Spinal cord (tissue), 10 donors: ENCODE data around the gene CRCP. TPM values are rescaled to one million over a fixed set of nuclear protein-coding genes. Genes with fewer than 3 reads are reported as not detected.
A peak's percentile ranks its signal among the peaks of the same experiment; 100 is the strongest.
"Not testable (repeated sequence)": the region's sequence is repeated elsewhere in the genome, so short reads cannot be mapped to it uniquely, and the experiment has no call there.

ENCODE experiments used
- DNase-seq, 6 donors: peaks; one replicate each; pipeline versions ENCODE4 v3.0.0 to v3.0.0-alpha.2; 2013 to 2015; ENCODE audit warnings: low spot score in 6 of 6, low read depth in 4 of 6
- H3K27ac ChIP-seq: one replicate; pipeline ENCODE4 v1.5.1; 2013; ENCODE audit warnings: low read depth, low read length, control low read depth
- H3K27me3 ChIP-seq: one replicate; pipeline ENCODE4 v1.6.1; 2013; ENCODE audit warnings: low read length; ENCODE audit not compliant: control insufficient read depth, insufficient read depth
- H3K36me3 ChIP-seq: one replicate; pipeline ENCODE4 v1.6.1; 2013; ENCODE audit warnings: low read length; ENCODE audit not compliant: control insufficient read depth, insufficient read depth
- H3K4me1 ChIP-seq: one replicate; pipeline ENCODE4 v1.6.1; 2013; ENCODE audit warnings: low read length; ENCODE audit not compliant: control insufficient read depth, insufficient read depth
- H3K4me3 ChIP-seq: one replicate; pipeline ENCODE4 v1.5.1; 2013; ENCODE audit warnings: low read depth, low read length, control low read depth
- H3K9me3 ChIP-seq: one replicate; pipeline ENCODE4 v1.6.1; 2013; ENCODE audit warnings: low read length; ENCODE audit not compliant: control insufficient read depth, insufficient read depth
- WGBS: methylation state at CpG from one replicate; pipeline ENCODE4 v1.1.5; 2013; ENCODE audit warnings: missing lambda C conversion rate; ENCODE audit not compliant: insufficient coverage; 5-methylcytosine and 5-hydroxymethylcytosine counted together
- polyA plus RNA-seq, 2 donors: library from polyadenylated mRNA; unstranded; fragments of 120-200 nt; gene quantifications; one replicate each; pipeline ENCODE4 v1.2.1, GENCODE V29; 2013; ENCODE audit not compliant: insufficient read length in 2 of 2
- total RNA-seq, 2 donors: library from RNA; depleted of rRNA in 1 of 2; stranded (reverse); fragments of 120-200 nt in 1 of 2; fragments of >200 nt in 1 of 2; gene quantifications; one replicate each; pipeline versions ENCODE4 v1.2.3 to v1.2.4, GENCODE V29; 2013 to 2014
- donor health status: healthy.

CRCP gene
- total and polyA plus RNA-seq, 4 donors, result 34.5 to 42.7 (median 38.1) TPM

- WGBS, result 100% methylated on average over 1 of the region's 4 CpGs
- not testable (repeated sequence) for H3K4me1 ChIP-seq, H3K27me3 ChIP-seq, H3K9me3 ChIP-seq, H3K27ac ChIP-seq, DNase-seq, H3K4me3 ChIP-seq
- peaks cover 62% of the 10 kb centered on the region for H3K36me3 ChIP-seq
Measured at GRCh38 chr7:66147657-66148056, 33.0 kb downstream of the CRCP start.

GRCh38 chr7:66150471-66150870, 35.8 kb downstream of the CRCP start:
- WGBS, result 64% methylated on average over 3 of the region's 3 CpGs
- H3K27me3 ChIP-seq, result no peaks in the 10 kb centered on the region
- peak in 1 of 6 donors; percentile 43 for DNase-seq
- H3K4me1 ChIP-seq, result peaks cover 6% of the 10 kb centered on the region
- H3K36me3 ChIP-seq, result peaks cover 69% of the 10 kb centered on the region
- H3K9me3 ChIP-seq, result no peaks in the 10 kb centered on the region
- H3K4me3 ChIP-seq, result no peak overlapping the region
- H3K27ac ChIP-seq, result peak overlapping the region; percentile 16

DNA sequence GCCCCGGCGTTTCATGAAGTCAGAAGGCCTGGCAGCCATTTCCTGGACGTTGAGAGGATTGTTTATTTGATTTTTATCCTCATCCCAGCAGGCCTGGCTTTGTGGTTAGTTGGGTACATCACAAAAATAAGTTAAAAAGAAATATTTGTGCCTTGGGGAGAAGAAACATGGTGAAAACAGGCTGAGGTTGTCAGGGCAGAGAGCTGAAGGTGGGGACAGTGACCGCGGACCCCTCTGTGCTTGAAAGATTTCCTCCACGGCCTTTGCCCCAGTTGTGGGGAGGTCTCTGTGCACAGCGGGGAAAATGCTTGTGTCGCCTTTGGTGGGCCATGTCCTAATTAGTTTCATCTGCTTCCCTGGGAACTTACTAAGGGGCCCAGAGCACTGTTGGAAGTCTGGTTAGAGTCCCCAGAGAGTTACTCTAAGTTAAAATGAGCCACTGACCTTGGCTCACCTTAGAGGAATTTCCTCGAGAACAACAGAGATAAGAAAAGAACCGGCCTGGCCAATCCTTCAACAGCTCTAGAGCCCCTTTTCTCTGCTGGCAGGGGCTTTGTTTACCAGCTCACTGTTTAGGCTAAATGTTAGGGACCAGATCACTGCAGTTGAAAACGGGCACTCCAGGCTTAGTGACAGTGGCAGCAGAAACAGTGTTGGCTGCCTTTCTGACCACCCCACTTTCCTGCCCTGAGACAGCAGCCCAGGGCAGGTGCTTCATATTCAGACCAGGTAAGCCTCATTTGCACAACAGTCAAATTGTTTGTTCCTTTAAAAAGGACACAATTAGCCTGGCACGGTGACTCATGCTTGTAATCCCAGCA, 37.9 kb downstream of the CRCP start:
- peak in 1 of 6 donors; percentile 28 for DNase-seq
- 71% methylated on average over 12 of the region's 12 CpGs for WGBS
- Histone ChIP-seq H3K4me1 (peaks cover 4% of the 10 kb centered on the region), H3K36me3 (peaks cover 68% of the 10 kb centered on the region), H3K9me3 (no peaks in the 10 kb centered on the region), H3K4me3 (no peak overlapping the region), H3K27me3 (no peaks in the 10 kb centered on the region), H3K27ac (peak overlapping the region; percentile 43)

DNA sequence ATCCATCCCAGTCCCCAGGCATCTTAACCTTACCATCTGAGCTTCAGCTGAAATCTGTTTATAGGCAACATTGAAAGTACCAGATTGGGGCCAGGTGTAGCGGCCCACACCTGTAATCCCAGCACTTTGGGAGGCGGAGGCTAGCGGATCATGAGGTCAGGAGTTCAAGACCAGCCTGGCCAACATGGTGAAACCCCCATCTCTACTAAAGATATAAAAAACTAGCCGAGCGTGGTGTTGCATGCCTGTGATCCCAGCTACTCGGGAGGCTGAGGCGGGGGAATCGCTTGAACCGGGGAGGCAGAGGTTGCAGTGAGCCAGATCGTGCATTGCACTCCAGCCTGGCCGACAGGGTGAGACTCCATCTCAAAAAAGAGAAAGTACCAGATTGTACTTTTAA, 39.0 kb downstream of the CRCP start:
- no peaks in the 10 kb centered on the region for H3K27me3 ChIP-seq
- no peak overlapping the region for H3K27ac ChIP-seq
- H3K9me3 ChIP-seq, result no peaks in the 10 kb centered on the region
- WGBS, result 97% methylated on average over 5 of the region's 11 CpGs
- H3K4me3 ChIP-seq, result no peak overlapping the region
- H3K4me1 ChIP-seq, result peaks cover 4% of the 10 kb centered on the region
- no peak for DNase-seq
- peaks cover 68% of the 10 kb centered on the region for H3K36me3 ChIP-seq

DNA sequence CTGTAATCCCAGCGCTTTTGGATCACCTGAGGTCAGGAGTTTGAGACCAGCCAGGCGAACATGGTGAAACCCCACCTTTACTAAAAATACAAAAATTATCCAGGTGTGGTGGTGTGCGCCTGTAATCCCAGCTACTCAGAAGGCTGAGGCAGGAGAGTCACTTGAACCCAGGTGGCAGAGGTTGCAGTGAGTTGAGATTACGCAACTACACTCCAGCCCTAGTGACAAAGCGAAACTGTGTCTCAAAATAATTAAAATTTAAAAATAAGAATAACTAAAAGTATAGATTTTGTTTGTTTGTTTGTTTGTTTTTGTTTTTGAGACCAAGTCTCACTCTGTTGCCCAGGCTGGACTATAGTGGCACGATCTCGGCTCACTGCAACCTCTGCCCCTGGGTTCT, 41.4 kb downstream of the CRCP start:
- H3K36me3 ChIP-seq, result peaks cover 70% of the 10 kb centered on the region
- no CpG with 5 or more reads among the region's 7 CpGs for WGBS
- not testable (repeated sequence) for H3K27ac ChIP-seq, H3K27me3 ChIP-seq, H3K4me3 ChIP-seq, DNase-seq, H3K9me3 ChIP-seq, H3K4me1 ChIP-seq

DNA sequence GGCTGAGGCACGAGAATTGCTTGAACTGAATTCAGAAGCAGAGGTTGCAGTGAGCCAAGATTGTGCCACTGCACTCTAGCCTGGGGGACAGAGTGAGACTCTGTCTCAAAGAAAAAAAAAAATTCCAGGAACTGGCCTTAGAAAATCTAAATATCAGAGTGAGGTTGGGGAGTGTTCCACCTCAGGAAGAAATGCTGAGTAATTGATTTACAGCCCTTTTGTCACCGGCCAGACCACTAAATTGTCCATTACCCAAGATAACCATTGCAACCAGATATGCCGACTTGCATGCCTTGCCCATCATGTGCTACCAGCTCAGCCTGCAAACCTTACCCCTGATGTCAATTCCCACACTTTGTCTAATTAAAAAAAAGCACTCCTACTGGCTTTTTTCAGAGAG, 42.4 kb downstream of the CRCP start:
- Histone ChIP-seq H3K27me3 (no peaks in the 10 kb centered on the region), H3K36me3 (peaks cover 60% of the 10 kb centered on the region), H3K9me3 (no peaks in the 10 kb centered on the region), H3K4me1 (peaks cover 4% of the 10 kb centered on the region), H3K27ac (no peak overlapping the region), H3K4me3 (no peak overlapping the region)
- 87% methylated on average over 2 of the region's 3 CpGs for WGBS
- DNase-seq, result no peak

DNA sequence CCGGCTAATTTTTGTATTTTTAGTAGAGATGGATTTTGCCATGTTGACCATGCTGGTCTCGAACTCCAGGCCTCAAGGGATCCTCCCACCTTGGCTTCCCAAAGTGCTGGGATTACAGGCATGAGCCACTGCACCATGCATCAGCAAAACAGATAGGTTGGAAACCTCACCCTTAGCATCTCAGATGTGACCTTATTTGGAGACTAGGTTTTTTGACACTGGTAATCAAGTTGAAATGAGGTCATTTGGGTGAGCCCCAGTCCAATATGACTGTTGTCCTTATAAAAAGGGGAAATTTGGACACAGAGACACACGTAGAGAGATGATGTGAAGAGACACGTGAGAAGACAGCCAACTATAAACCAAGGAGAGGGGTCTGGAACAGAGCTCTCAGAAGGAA, 48.0 kb downstream of the CRCP start:
- H3K27me3 ChIP-seq, result no peaks in the 10 kb centered on the region

DNA sequence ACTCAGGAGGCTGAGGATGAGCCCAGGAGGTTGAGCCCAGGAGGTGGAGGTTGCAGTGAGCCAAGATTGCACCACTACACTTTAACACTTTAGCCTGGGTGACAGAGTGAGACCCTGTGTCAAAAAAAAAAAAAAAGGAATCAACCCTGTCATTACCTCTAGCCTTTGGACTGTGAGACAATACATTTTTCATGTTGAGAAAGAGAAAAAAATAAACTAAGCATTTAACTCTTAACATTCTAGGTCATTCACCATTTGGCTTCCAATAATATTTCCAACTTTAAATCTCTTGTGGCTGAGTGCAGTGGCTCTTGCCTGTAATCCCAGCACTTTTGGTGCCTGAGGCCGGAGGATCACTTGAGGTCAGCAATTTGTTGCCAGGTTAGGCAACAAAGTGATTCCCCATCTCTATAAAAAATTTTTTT, 48.6 kb downstream of the CRCP start:
- H3K36me3 ChIP-seq, result peaks cover 10% of the 10 kb centered on the region

More for the DNA sequence above, 48.0 kb downstream of the CRCP start:
- Histone ChIP-seq H3K9me3 (no peaks in the 10 kb centered on the region), H3K4me3 (no peak overlapping the region), H3K27ac (no peak overlapping the region), H3K4me1 (no peaks in the 10 kb centered on the region), H3K36me3 (peaks cover 15% of the 10 kb centered on the region)
- DNase-seq, result no peak
- WGBS, result 100% methylated on average over 3 of the region's 4 CpGs

DNA sequence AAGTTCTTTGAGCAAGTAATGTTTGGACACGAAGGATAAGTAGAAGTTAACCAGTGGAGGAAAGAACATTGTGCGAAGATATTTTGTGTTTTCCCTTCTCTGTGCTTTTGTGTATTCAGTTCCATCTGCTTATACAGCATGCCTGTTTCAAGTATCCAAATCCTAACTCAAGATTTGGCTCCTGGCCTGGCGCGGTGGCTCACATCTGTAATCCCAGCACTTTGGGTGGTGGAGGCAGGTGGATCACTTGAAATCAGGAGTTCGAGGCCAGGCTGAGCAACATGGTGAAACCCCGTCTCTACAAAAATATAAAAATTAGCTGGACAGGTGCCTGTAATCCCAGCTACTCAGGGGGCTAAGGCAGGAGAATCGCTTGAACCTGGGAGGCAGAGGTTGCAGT, 49.7 kb downstream of the CRCP start:
- 88% methylated on average over 3 of the region's 7 CpGs for WGBS
- Histone ChIP-seq H3K27me3 (no peaks in the 10 kb centered on the region), H3K27ac (no peak overlapping the region), H3K4me3 (no peak overlapping the region), H3K9me3 (no peaks in the 10 kb centered on the region), H3K36me3 (no peaks in the 10 kb centered on the region), H3K4me1 (no peaks in the 10 kb centered on the region)
- no peak for DNase-seq

More for the DNA sequence above, 48.6 kb downstream of the CRCP start:
- H3K9me3 ChIP-seq, result no peaks in the 10 kb centered on the region
- no peak for DNase-seq
- 100% methylated on average over 1 of the region's 1 CpG for WGBS
- no peak overlapping the region for H3K4me3 ChIP-seq
- H3K4me1 ChIP-seq, result no peaks in the 10 kb centered on the region
- H3K27me3 ChIP-seq, result no peaks in the 10 kb centered on the region
- no peak overlapping the region for H3K27ac ChIP-seq

- no peak overlapping the region for H3K27ac ChIP-seq
- no peaks in the 10 kb centered on the region for H3K9me3 ChIP-seq
- no peaks in the 10 kb centered on the region for H3K4me1 ChIP-seq
- WGBS, result 21% methylated on average over 6 of the region's 7 CpGs
- peak in 2 of 6 donors; percentile 52 to 61 for DNase-seq
- H3K27me3 ChIP-seq, result no peaks in the 10 kb centered on the region
- H3K4me3 ChIP-seq, result no peak overlapping the region
- no peaks in the 10 kb centered on the region for H3K36me3 ChIP-seq
Measured at GRCh38 chr7:66167773-66168387, 53.2 kb downstream of the CRCP start.
